ENCODE data around the gene LACTB. TPM values are rescaled to one million over a fixed set of nuclear protein-coding genes. Genes with fewer than 3 reads are reported as not detected.

The LACTB gene
- total RNA-seq, 2 donors from 2014 or later = 13.3 to 14.9 TPM

DNA sequence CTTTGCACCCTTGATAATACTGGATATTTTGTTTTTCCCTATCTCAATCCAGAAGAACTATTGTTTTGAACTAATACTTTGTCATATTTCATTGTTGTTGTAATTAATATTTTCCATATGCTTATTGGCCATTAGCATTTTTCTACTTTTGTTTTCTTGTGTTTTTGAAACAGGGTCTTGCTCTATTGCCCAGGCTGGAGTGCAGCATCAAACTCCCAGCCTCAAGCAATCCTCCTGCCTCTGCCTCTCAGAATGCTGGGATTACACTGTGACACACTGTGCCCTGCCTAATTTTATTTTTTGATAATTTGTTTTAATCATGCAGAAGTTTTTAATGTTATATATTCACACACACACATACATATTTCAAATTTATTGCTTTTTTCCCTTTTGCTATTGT, 39.0 kb downstream of the LACTB start:
- no peaks in the 10 kb centered on the region for H3K9me3 Mint-ChIP-seq
- Histone ChIP-seq H3K36me3 (ENCODE audit: control insufficient read depth, insufficient read depth, low read length) (no peaks in the 10 kb centered on the region), H3K27me3 (ENCODE audit: control insufficient read depth, insufficient read depth, low read length, poor library complexity, severe bottlenecking) (no peaks in the 10 kb centered on the region), H3K9ac (ENCODE audit: extremely low read depth, low read length, poor library complexity, severe bottlenecking) (no peak overlapping the region), H3K9me3 (ENCODE audit: control insufficient read depth, low read length) (no peaks in the 10 kb centered on the region), H3K27ac (ENCODE audit: low read depth, low read length) (no peak overlapping the region), H3K4me1 (ENCODE audit: control insufficient read depth, insufficient read depth, low read length) (no peaks in the 10 kb centered on the region), H3K4me3 (ENCODE audit: low read length) (no peak overlapping the region)
- H3K27me3 Mint-ChIP-seq (ENCODE audit: insufficient read depth) = no peaks in the 10 kb centered on the region
- no peak for DNase-seq
- peaks cover 14% of the 10 kb centered on the region for H3K4me1 Mint-ChIP-seq
- TF ChIP-seq CTCF (conservative IDR thresholded peaks at IDR 0.05) = no peak
- no peak overlapping the region for H3K4me3 Mint-ChIP-seq
- peaks cover 2% of the 10 kb centered on the region for H3K36me3 Mint-ChIP-seq (ENCODE audit: low read depth)
- H3K27ac Mint-ChIP-seq = no peak overlapping the region

- H3K27me3 Mint-ChIP-seq (ENCODE audit: insufficient read depth) = no peaks in the 10 kb centered on the region
- Histone ChIP-seq H3K9ac (ENCODE audit: extremely low read depth, low read length, poor library complexity, severe bottlenecking) (no peak overlapping the region), H3K9me3 (ENCODE audit: control insufficient read depth, low read length) (no peaks in the 10 kb centered on the region), H3K4me3 (ENCODE audit: low read length) (no peak overlapping the region), H3K27me3 (ENCODE audit: control insufficient read depth, insufficient read depth, low read length, poor library complexity, severe bottlenecking) (no peaks in the 10 kb centered on the region), H3K4me1 (ENCODE audit: control insufficient read depth, insufficient read depth, low read length) (no peaks in the 10 kb centered on the region), H3K27ac (ENCODE audit: low read depth, low read length) (peak overlapping the region; percentile 84), H3K36me3 (ENCODE audit: control insufficient read depth, insufficient read depth, low read length) (no peaks in the 10 kb centered on the region)
- peaks cover 2% of the 10 kb centered on the region for H3K36me3 Mint-ChIP-seq (ENCODE audit: low read depth)
- H3K4me1 Mint-ChIP-seq = peaks cover 7% of the 10 kb centered on the region
- TF ChIP-seq CTCF (conservative IDR thresholded peaks at IDR 0.05) = no peak
- H3K27ac Mint-ChIP-seq = no peak overlapping the region
- 64 to 88% methylated on average over 2 to 4 of the region's 4 CpGs for WGBS, 2 experiments (ENCODE audit: insufficient coverage in 1 of 2, insufficient read length in 1 of 2)
- no peaks in the 10 kb centered on the region for H3K9me3 Mint-ChIP-seq
- DNase-seq = no peak
- no peak overlapping the region for H3K4me3 Mint-ChIP-seq
Measured at GRCh38 chr15:63163217-63163616, 41.6 kb downstream of the LACTB start.

DNA sequence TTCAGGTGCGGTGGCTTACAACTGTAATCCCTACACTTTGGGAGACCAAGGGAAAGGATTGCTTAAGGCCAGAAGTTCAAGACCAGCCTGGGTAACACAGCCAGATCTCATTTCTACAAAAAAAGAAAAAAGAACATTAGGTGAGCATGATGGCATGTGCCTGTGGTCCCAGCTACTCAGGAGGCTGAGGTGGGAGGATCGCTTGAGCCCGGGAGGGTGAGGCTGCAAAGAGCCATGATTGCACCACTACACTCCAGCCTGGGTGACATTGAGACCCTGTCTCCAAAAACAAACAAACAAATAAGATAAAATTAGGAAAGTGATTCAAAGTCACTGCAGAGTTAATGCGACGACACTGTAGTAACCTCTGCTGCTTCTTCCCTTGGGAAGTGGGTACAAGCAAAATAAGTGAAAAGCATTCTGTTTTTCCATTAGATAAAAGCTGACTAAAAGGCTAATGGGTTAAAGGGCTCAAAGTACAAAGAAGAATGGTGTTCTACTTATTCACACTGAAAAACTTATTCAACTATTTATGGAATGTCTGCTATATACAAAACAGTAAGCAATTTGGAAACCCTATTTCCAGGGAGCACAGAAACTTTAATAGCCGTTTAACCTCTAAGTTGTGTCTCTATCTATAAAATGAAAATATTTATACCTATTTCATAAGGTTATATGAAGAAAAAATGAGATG, 43.7 kb downstream of the LACTB start:
- Mint-ChIP-seq H3K27me3 (ENCODE audit: insufficient read depth) (no peaks in the 10 kb centered on the region), H3K36me3 (ENCODE audit: low read depth) (no peaks in the 10 kb centered on the region), H3K9me3 (no peaks in the 10 kb centered on the region), H3K4me3 (no peak overlapping the region), H3K4me1 (peaks cover 7% of the 10 kb centered on the region), H3K27ac (no peak overlapping the region)
- Histone ChIP-seq H3K4me3 (ENCODE audit: low read length) (no peak overlapping the region), H3K9ac (ENCODE audit: extremely low read depth, low read length, poor library complexity, severe bottlenecking) (no peak overlapping the region), H3K4me1 (ENCODE audit: control insufficient read depth, insufficient read depth, low read length) (no peaks in the 10 kb centered on the region), H3K27ac (ENCODE audit: low read depth, low read length) (no peak overlapping the region), H3K36me3 (ENCODE audit: control insufficient read depth, insufficient read depth, low read length) (no peaks in the 10 kb centered on the region), H3K9me3 (ENCODE audit: control insufficient read depth, low read length) (no peaks in the 10 kb centered on the region), H3K27me3 (ENCODE audit: control insufficient read depth, insufficient read depth, low read length, poor library complexity, severe bottlenecking) (no peaks in the 10 kb centered on the region)
- 99 to 100% methylated on average over 5 of the region's 6 CpGs for WGBS, 2 experiments (ENCODE audit: insufficient coverage in 1 of 2, insufficient read length in 1 of 2)
- TF ChIP-seq CTCF (conservative IDR thresholded peaks at IDR 0.05) = no peak
- DNase-seq = peak; percentile 10
